Right lobe of liver (tissue), 6 donors: ENCODE measurements around the gene SLC27A1. TPM values are rescaled to one million over a fixed set of nuclear protein-coding genes. Genes with fewer than 3 reads are reported as not detected.
"Not testable (repeated sequence)": the region's sequence is repeated elsewhere in the genome, so short reads cannot be mapped to it uniquely, and the experiment has no call there.

Source experiments
- ATAC-seq, 4 donors: fragments of 200-7000 bp; cut with Tn5 transposase; one replicate each; pipeline ENCODE4 v1.9.1; 2020; ENCODE audit warnings: mild to moderate bottlenecking in 4 of 4, moderate library complexity in 4 of 4
- DNase-seq, 3 donors: peaks; one replicate each; pipeline ENCODE4 v3.0.0-alpha.2; 2020
- H3K27ac ChIP-seq, 3 donors: fragments of 200-600 bp; one replicate each; pipeline ENCODE4 v1.8.0; 2022
- H3K27me3 ChIP-seq, 2 donors: fragments of 200-600 bp; one replicate each; pipeline ENCODE4 v1.8.0; 2022
- H3K36me3 ChIP-seq, 4 donors: fragments of 200-600 bp; sonication (generic) in 1 of 4; one replicate each; pipeline versions ENCODE4 v1.5.1 to v1.8.0; 2017 to 2022; ENCODE audit warnings: control low read depth in 1 of 4
- H3K4me1 ChIP-seq, 4 donors: fragments of 200-600 bp; sonication (generic) in 1 of 4; one replicate each; pipeline versions ENCODE4 v1.5.1 to v1.8.0; 2017 to 2022; ENCODE audit warnings: control low read depth in 1 of 4
- H3K4me3 ChIP-seq, 3 donors: fragments of 200-600 bp; one replicate each; pipeline ENCODE4 v1.8.0; 2022
- H3K9me3 ChIP-seq, 4 donors: fragments of 200-600 bp; sonication (generic) in 1 of 4; one replicate each; pipeline versions ENCODE4 v1.5.1 to v1.8.0; 2017 to 2022; ENCODE audit warnings: control low read depth in 1 of 4
- CTCF ChIP-seq, 4 donors: fragments of 200-600 bp in 3 of 4; fragments of 450-650 bp in 1 of 4; IDR thresholded peaks; one replicate each; pipeline versions ENCODE4 v1.5.1 to v1.8.0; 2016 to 2022; ENCODE audit warnings: antibody characterized with exemption in 4 of 4, mild to moderate bottlenecking in 2 of 4
- POLR2A ChIP-seq: fragments of 450-650 bp; IDR thresholded peaks from one replicate; pipeline ENCODE4 v1.6.1; 2017; ENCODE audit warnings: antibody characterized with exemption, mild to moderate bottlenecking
- WGBS: methylation state at CpG from one replicate; pipeline ENCODE4 v1.1.6; 2018; ENCODE audit warnings: low coverage, low lambda C conversion rate; ENCODE audit not compliant: insufficient coverage; ENCODE audit errors: missing lambda C conversion rate; 5-methylcytosine and 5-hydroxymethylcytosine counted together
- intact Hi-C, 2 donors: fragments of 100-400 bp; cut with DNase I; formaldehyde crosslinking; loops; one replicate each; pipeline versions ENCODE4 v1.11.2 to v1.14.1; 2022
- total RNA-seq, 6 experiments: library from RNA; depleted of rRNA in 2 of 6; stranded (reverse); fragments of >200 nt in 2 of 6; fragmentation: NEBNext Ultra II Directional in 3 of 6; extraction: Animal tissue kit (Norgen Biotek cat#: 25700) in 3 of 6; gene quantifications; one replicate each; pipeline versions ENCODE4 v1.1.0 to v1.2.4, GENCODE V29; 2016 to 2023
- donor health status: DM: no; HTN: yes; CAD: no.
- donor health status: DM: no; HTN: no; CAD: no.
- donor health status: DM: no; HTN: no; CAD: no.
- donor health status: DM: no; HTN: yes; CAD: no.
- donor health status: DM: no; HTN: yes; CAD: no.

SLC27A1 gene
- total RNA-seq, 6 experiments from 2014 or later, result 5.1 to 12.3 (median 6.1) TPM

- Histone ChIP-seq H3K36me3 (no peaks in the 10 kb centered on the region), H3K4me1 (no peaks in the 10 kb centered on the region), H3K27ac (no peak overlapping the region), H3K27me3 (no peaks in the 10 kb centered on the region), H3K9me3 (no peaks in the 10 kb centered on the region), H3K4me3 (no peak overlapping the region)
- intact Hi-C loops, result no loop called here
- DNase-seq (no peak), ATAC-seq (peak in 2 of 4 donors; percentile 9)
- WGBS, result 100% methylated on average over 1 of the region's 13 CpGs
- TF ChIP-seq POLR2A (no peak), CTCF (IDR thresholded peaks at IDR 0.05) (no peak)
Measured at GRCh38 chr19:17504456-17504855, 34.1 kb downstream of the SLC27A1 start.

GRCh38 chr19:17505223-17505622 lies 34.9 kb downstream of the SLC27A1 start:
- Histone ChIP-seq H3K9me3 (no peaks in the 10 kb centered on the region), H3K27me3 (no peaks in the 10 kb centered on the region), H3K36me3 (no peaks in the 10 kb centered on the region), H3K4me1 (peaks cover 0 to 4% (median 0%) of the 10 kb centered on the region in 4 donors), H3K4me3 (no peak overlapping the region), H3K27ac (no peak overlapping the region)
- no peak for ATAC-seq
- DNase-seq, result no peak
- intact Hi-C loops, result no loop called here
- WGBS, result 83% methylated on average over 2 of the region's 10 CpGs
- no peak for TF ChIP-seq CTCF (IDR thresholded peaks at IDR 0.05)
- TF ChIP-seq POLR2A, result no peak

GRCh38 chr19:17506745-17507144 lies 36.4 kb downstream of the SLC27A1 start:
- Histone ChIP-seq H3K4me3 (no peak overlapping the region), H3K36me3 (no peaks in the 10 kb centered on the region), H3K4me1 (peaks cover 0 to 11% (median 2%) of the 10 kb centered on the region in 4 donors), H3K27ac (no peak overlapping the region), H3K27me3 (no peaks in the 10 kb centered on the region), H3K9me3 (no peaks in the 10 kb centered on the region)
- TF ChIP-seq POLR2A, result no peak
- no peak for DNase-seq
- no peak for ATAC-seq
- 84% methylated on average over 3 of the region's 9 CpGs for WGBS
- intact Hi-C loops, result no loop called here

- H3K9me3 ChIP-seq, H3K36me3 ChIP-seq, H3K27ac ChIP-seq, DNase-seq, intact Hi-C loops, H3K4me3 ChIP-seq, ATAC-seq, H3K27me3 ChIP-seq: not testable (repeated sequence)
- no CpG with 5 or more reads among the region's 3 CpGs for WGBS
- H3K4me1 ChIP-seq, result peaks cover 0 to 17% (median 2%) of the 10 kb centered on the region in 4 donors
Measured at GRCh38 chr19:17508558-17508933, 38.2 kb downstream of the SLC27A1 start.

GRCh38 chr19:17510220-17510993 lies 40.1 kb downstream of the SLC27A1 start:
- Histone ChIP-seq H3K36me3 (no peaks in the 10 kb centered on the region), H3K4me3 (peak overlapping the region; percentile 94 to 97 (median 94)), H3K27ac (peak overlapping the region in 2 of 3 donors; percentile 96 to 98), H3K9me3 (no peaks in the 10 kb centered on the region), H3K27me3 (no peaks in the 10 kb centered on the region), H3K4me1 (peaks cover 0 to 17% (median 2%) of the 10 kb centered on the region in 4 donors)
- ATAC-seq (no peak), DNase-seq (no peak)
- intact Hi-C loops, result no loop called here
- 43% methylated on average over 8 of the region's 13 CpGs for WGBS
- TF ChIP-seq CTCF (IDR thresholded peaks at IDR 0.05), result no peak
- TF ChIP-seq POLR2A, result no peak
